ENCODE data around the gene FAM209A.

DNA sequence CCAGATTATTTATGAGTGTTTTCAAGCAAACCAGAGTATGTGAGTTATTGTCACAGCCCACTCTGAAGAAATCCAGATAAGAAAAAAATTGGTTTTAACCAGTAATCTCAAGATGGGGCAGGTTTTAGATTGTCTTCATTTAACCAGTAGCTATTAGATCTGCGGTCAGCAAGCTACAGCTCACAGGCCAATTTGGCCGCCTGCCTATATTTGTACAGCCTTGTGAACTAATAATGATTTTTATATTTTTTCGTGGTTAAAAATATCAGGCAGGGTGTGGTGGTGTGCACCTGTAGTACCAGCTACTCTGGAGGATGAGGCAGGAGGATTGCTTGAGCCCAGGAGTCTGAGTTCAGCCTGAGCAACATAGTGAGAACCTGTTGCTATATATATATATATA lies 13.5 kb downstream of the FAM209A start:
- TF ChIP-seq POLR2A (IDR thresholded peaks at IDR 0.05; ENCODE audit: low read depth, low read length): no peak
- no peak for TF ChIP-seq POLR2AphosphoS5 (IDR thresholded peaks at IDR 0.05; ENCODE audit: low read depth, low read length)

Data from GM12892 (cell line).